ENCODE data around the gene DNAJB5. TPM values are rescaled to one million over a fixed set of nuclear protein-coding genes. Genes with fewer than 3 reads are reported as not detected.
"Not testable (repeated sequence)": the region's sequence is repeated elsewhere in the genome, so short reads cannot be mapped to it uniquely, and the experiment has no call there.

The DNAJB5 gene
- total RNA-seq, 1 experiment from 2014 or later: 3.4 TPM

GRCh38 chr9:34954225-34954624 lies 35.3 kb upstream of the DNAJB5 start:
- TF ChIP-seq CTCF (IDR thresholded peaks at IDR 0.05; ENCODE audit: insufficient read depth in 1 of 2, low read depth in 1 of 2, low read length in 1 of 2, severe bottlenecking in 1 of 2, unreplicated experiment in 1 of 2): no peak
- POLR2A ChIA-PET: no interaction called here
- H3K36me3 ChIP-seq (ENCODE audit: control insufficient read depth, insufficient read depth, low read length): no peaks in the 10 kb centered on the region
- Mint-ChIP-seq H3K9me3 (ENCODE audit: unreplicated experiment) (no peaks in the 10 kb centered on the region), H3K4me3 (ENCODE audit: unreplicated experiment) (no peak overlapping the region), H3K27me3 (ENCODE audit: insufficient read depth, unreplicated experiment) (peaks cover 24% of the 10 kb centered on the region), H3K27ac (ENCODE audit: unreplicated experiment) (no peak overlapping the region), H3K4me1 (ENCODE audit: low read depth, unreplicated experiment) (no peaks in the 10 kb centered on the region), H3K36me3 (ENCODE audit: insufficient read depth, unreplicated experiment) (no peaks in the 10 kb centered on the region)
- no peak overlapping the region for H3K4me3 ChIP-seq (ENCODE audit: low read depth, low read length)
- BruUV-seq (replicated peaks): no TSS peak
- CTCF ChIA-PET: no interaction called here
- 0 out of 2 replicates have a peak, but pooled peaks cover 3% of the 10 kb centered on the region for H3K4me1 ChIP-seq
- H3K27me3 ChIP-seq (replicated peaks; ENCODE audit: control insufficient read depth, insufficient read depth, low read length): peaks cover 3% of the 10 kb centered on the region
- intact Hi-C loops (cut with micrococcal nuclease; ENCODE audit: unreplicated experiment): no loop called here
- no peaks in the 10 kb centered on the region for H3K9me3 ChIP-seq
- DNase-seq: no peak

GRCh38 chr9:34956066-34956465 lies 33.5 kb upstream of the DNAJB5 start:
- H3K4me1 ChIP-seq; H3K36me3 Mint-ChIP-seq (ENCODE audit: insufficient read depth, unreplicated experiment); H3K27ac Mint-ChIP-seq (ENCODE audit: unreplicated experiment); BruUV-seq (replicated peaks); CTCF ChIA-PET; H3K4me3 Mint-ChIP-seq (ENCODE audit: unreplicated experiment); POLR2A ChIA-PET; H3K9me3 ChIP-seq; H3K4me3 ChIP-seq (ENCODE audit: low read depth, low read length); H3K36me3 ChIP-seq (ENCODE audit: control insufficient read depth, insufficient read depth, low read length); DNase-seq; H3K4me1 Mint-ChIP-seq (ENCODE audit: low read depth, unreplicated experiment); H3K27me3 ChIP-seq (replicated peaks; ENCODE audit: control insufficient read depth, insufficient read depth, low read length); intact Hi-C loops (cut with micrococcal nuclease; ENCODE audit: unreplicated experiment); H3K9me3 Mint-ChIP-seq (ENCODE audit: unreplicated experiment): not testable (repeated sequence)
- peaks cover 24% of the 10 kb centered on the region for H3K27me3 Mint-ChIP-seq (ENCODE audit: insufficient read depth, unreplicated experiment)

GRCh38 chr9:34956648-34957047 lies 32.9 kb upstream of the DNAJB5 start:
- Mint-ChIP-seq H3K4me1 (ENCODE audit: low read depth, unreplicated experiment) (no peaks in the 10 kb centered on the region), H3K27me3 (ENCODE audit: insufficient read depth, unreplicated experiment) (peaks cover 27% of the 10 kb centered on the region), H3K9me3 (ENCODE audit: unreplicated experiment) (no peaks in the 10 kb centered on the region), H3K36me3 (ENCODE audit: insufficient read depth, unreplicated experiment) (no peaks in the 10 kb centered on the region), H3K4me3 (ENCODE audit: unreplicated experiment) (no peak overlapping the region), H3K27ac (ENCODE audit: unreplicated experiment) (no peak overlapping the region)
- H3K4me1 ChIP-seq: 0 out of 2 replicates have a peak, but pooled peaks cover 3% of the 10 kb centered on the region
- CTCF ChIA-PET: no interaction called here
- no peaks in the 10 kb centered on the region for H3K36me3 ChIP-seq (ENCODE audit: control insufficient read depth, insufficient read depth, low read length)
- POLR2A ChIA-PET: no interaction called here
- no peaks in the 10 kb centered on the region for H3K9me3 ChIP-seq
- no peak for TF ChIP-seq CTCF (IDR thresholded peaks at IDR 0.05; ENCODE audit: insufficient read depth in 1 of 2, low read depth in 1 of 2, low read length in 1 of 2, severe bottlenecking in 1 of 2, unreplicated experiment in 1 of 2)
- no peak overlapping the region for H3K4me3 ChIP-seq (ENCODE audit: low read depth, low read length)
- no TSS peak for BruUV-seq (replicated peaks)
- H3K27me3 ChIP-seq (replicated peaks; ENCODE audit: control insufficient read depth, insufficient read depth, low read length): peaks cover 3% of the 10 kb centered on the region
- intact Hi-C loops (cut with micrococcal nuclease; ENCODE audit: unreplicated experiment): no loop called here
- no peak for DNase-seq
